OCI-LY7 (cell line): ENCODE results near the gene RAB3C. TPM values are rescaled to one million over a fixed set of nuclear protein-coding genes. Genes with fewer than 3 reads are reported as not detected.

ENCODE experiments used
- BruUV-seq: library from RNA; stranded (reverse); fragments of 400-500 nt; replicated peaks from 2 replicates; lab custom pipeline; 2021; lab: Mats Ljungman, UMichigan
- CTCF ChIA-PET: fragments of 300-600 bp; sonication (Branson Sonifier 250); formaldehyde crosslinking; loops from one replicate; lab custom pipeline; 2022; ENCODE audit warnings: antibody characterized with exemption; ENCODE audit not compliant: unreplicated experiment; lab: Charles Lee
- POLR2A ChIA-PET: fragments of 300-600 bp; sonication (Branson Sonifier 250); formaldehyde crosslinking; loops from one replicate; lab custom pipeline; 2022; ENCODE audit warnings: antibody characterized with exemption; lab: Charles Lee
- DNase-seq: peaks from one replicate; pipeline ENCODE4 v3.0.0-alpha.2; 2015; ENCODE audit warnings: low spot score
- H2AFZ ChIP-seq: fragments of 200-600 bp; sonication (generic), shearing (Covaris generic); 2 replicates; pipeline ENCODE4 v1.6.1; 2014; ENCODE audit warnings: mild to moderate bottlenecking, antibody characterized with exemption, low read length, moderate library complexity
- H3K27ac ChIP-seq: fragments of 200-600 bp; sonication (generic); 2 replicates; pipeline ENCODE4 v1.5.1; 2014; ENCODE audit warnings: mixed run types, low read depth, mild to moderate bottlenecking, moderate library complexity, low read length, inconsistent platforms; ENCODE audit not compliant: poor library complexity, severe bottlenecking
- H3K36me3 ChIP-seq: fragments of 200-600 bp; sonication (generic); 2 replicates; pipeline ENCODE4 v1.6.1; 2014; ENCODE audit warnings: mild to moderate bottlenecking, antibody characterized with exemption, low read length, moderate library complexity, mixed read lengths; ENCODE audit not compliant: insufficient read depth
- H3K4me1 ChIP-seq: fragments of 200-600 bp; sonication (generic); 2 replicates; pipeline ENCODE4 v1.5.1; 2014; ENCODE audit warnings: mild to moderate bottlenecking, low read length; ENCODE audit not compliant: insufficient read depth, poor library complexity, severe bottlenecking
- H3K4me2 ChIP-seq: fragments of 200-600 bp; sonication (generic); 2 replicates; pipeline ENCODE4 v1.6.1; 2014; ENCODE audit warnings: mild to moderate bottlenecking, low read length
- H3K4me3 ChIP-seq: fragments of 200-600 bp; sonication (generic); 2 replicates; pipeline ENCODE4 v1.5.1; 2014; ENCODE audit warnings: mild to moderate bottlenecking, low read depth, low read length; ENCODE audit not compliant: poor library complexity, severe bottlenecking
- H3K79me2 ChIP-seq: fragments of 200-600 bp; sonication (generic); 2 replicates; pipeline ENCODE4 v1.6.1; 2016; ENCODE audit warnings: low read depth, mild to moderate bottlenecking, low read length, moderate library complexity, mixed read lengths; ENCODE audit not compliant: insufficient read depth
- H3K9me2 ChIP-seq: fragments of 200-600 bp; sonication (generic); 2 replicates; pipeline ENCODE4 v1.6.1; 2016; ENCODE audit warnings: mild to moderate bottlenecking, low read length, mixed read lengths; ENCODE audit not compliant: insufficient read depth
- H3K9me3 ChIP-seq: fragments of 200-600 bp; sonication (generic); 2 replicates; pipeline ENCODE4 v1.6.1; 2014; ENCODE audit warnings: mild to moderate bottlenecking, mixed run types, low read length, mixed read lengths
- H4K20me1 ChIP-seq: fragments of 200-600 bp; sonication (generic); 2 replicates; pipeline ENCODE4 v1.6.1; 2014; ENCODE audit warnings: mild to moderate bottlenecking, antibody characterized with exemption, low read length, moderate library complexity, mixed read lengths; ENCODE audit not compliant: insufficient read depth
- EZH2phosphoT487 ChIP-seq: fragments of 200-600 bp; sonication (generic); IDR thresholded peaks from 2 replicates; pipeline ENCODE4 v1.6.1; 2018; ENCODE audit warnings: low read depth, borderline replicate concordance, mild to moderate bottlenecking, mixed run types, antibody characterized with exemption, low read length, moderate library complexity, mixed read lengths
- intact Hi-C: fragments of 100-400 bp; cut with micrococcal nuclease; formaldehyde crosslinking; loops from one replicate; pipeline ENCODE4 v1.10.0; 2022; ENCODE audit not compliant: unreplicated experiment
- total RNA-seq, 2 experiments: library from RNA; depleted of rRNA in 1 of 2; stranded (reverse); fragments of >200 nt in 1 of 2; shearing (Covaris generic) in 1 of 2; gene quantifications; 2 replicates each; pipeline ENCODE4 v1.2.3, GENCODE V29; 2014 to 2022
- TF ChIP-seq, protein P1 (sequence below): fragments of 200-600 bp; sonication (generic); conservative IDR thresholded peaks from 2 replicates; pipeline ENCODE4 v1.5.1; 2014; ENCODE audit warnings: mild to moderate bottlenecking, antibody characterized with exemption, low read length, moderate library complexity, mixed read lengths

The RAB3C gene
- total RNA-seq, 2 experiments from 2014 or later = not detected

DNA sequence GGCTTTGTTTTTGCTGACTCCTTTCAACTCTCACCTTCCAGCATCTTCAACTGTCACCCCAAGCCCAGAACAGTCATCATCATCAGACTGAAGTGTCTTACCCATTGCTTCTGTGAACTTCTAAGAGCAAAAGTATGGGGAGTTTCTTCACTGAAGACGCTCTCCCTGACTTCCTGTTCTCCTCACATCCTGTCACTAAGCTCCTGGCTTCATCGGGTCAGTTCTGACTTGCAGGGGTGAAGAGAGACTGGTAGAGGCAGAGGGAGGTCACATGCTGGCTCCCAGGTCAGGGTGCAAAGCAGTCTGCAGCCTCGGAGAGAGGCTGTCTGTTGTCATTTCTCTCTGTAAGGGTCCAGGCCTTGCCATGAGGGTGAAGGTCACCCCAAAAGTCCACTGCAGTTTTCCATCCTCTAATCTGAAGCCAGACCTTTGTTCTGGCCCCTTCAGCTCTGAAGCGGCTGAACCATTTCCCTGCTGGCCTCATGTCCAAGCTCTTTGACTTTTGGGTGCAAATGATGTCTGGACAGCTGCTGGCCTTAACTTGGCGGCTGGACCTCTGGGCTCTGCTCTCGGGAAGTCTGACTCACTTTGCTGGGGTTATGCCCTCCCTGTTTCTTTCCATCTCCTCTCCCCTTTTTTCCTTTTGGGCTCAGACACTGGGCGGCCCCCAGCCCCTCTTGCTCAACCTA lies 305.0 kb downstream of the RAB3C start:
- TF ChIP-seq, protein P1, sequence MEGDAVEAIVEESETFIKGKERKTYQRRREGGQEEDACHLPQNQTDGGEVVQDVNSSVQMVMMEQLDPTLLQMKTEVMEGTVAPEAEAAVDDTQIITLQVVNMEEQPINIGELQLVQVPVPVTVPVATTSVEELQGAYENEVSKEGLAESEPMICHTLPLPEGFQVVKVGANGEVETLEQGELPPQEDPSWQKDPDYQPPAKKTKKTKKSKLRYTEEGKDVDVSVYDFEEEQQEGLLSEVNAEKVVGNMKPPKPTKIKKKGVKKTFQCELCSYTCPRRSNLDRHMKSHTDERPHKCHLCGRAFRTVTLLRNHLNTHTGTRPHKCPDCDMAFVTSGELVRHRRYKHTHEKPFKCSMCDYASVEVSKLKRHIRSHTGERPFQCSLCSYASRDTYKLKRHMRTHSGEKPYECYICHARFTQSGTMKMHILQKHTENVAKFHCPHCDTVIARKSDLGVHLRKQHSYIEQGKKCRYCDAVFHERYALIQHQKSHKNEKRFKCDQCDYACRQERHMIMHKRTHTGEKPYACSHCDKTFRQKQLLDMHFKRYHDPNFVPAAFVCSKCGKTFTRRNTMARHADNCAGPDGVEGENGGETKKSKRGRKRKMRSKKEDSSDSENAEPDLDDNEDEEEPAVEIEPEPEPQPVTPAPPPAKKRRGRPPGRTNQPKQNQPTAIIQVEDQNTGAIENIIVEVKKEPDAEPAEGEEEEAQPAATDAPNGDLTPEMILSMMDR = no peak
- no peak for TF ChIP-seq EZH2phosphoT487
- H3K9me2 ChIP-seq = no peaks in the 10 kb centered on the region
- no peaks in the 10 kb centered on the region for H3K79me2 ChIP-seq
- intact Hi-C loops = loop anchor here (5.0 kb wide), 1 partner anchor 119 kb away; no protein-coding TSS in a partner anchor
- H3K4me1 ChIP-seq = no peaks in the 10 kb centered on the region
- H3K9me3 ChIP-seq = peaks cover 5% of the 10 kb centered on the region; the same call in 1 of the 2 replicates
- no peak overlapping the region for H3K4me3 ChIP-seq
- no peaks in the 10 kb centered on the region for H3K36me3 ChIP-seq
- H3K27ac ChIP-seq = no peak overlapping the region
- H4K20me1 ChIP-seq = no peaks in the 10 kb centered on the region
- ChIA-PET CTCF (no interaction called here), POLR2A (no interaction called here)
- no peak for DNase-seq
- H2AFZ ChIP-seq = no peak overlapping the region; the same call in 1 of the 2 replicates
- H3K4me2 ChIP-seq = no peak overlapping the region
- no TSS peak for BruUV-seq

- no peak for DNase-seq
- POLR2A ChIA-PET = no interaction called here
- no TSS peak for BruUV-seq
These were observed 307.4 kb downstream of the RAB3C start for GRCh38 chr5:58890265-58890664.

More at GRCh38 chr5:58890265-58890664, 307.4 kb downstream of the RAB3C start:
- no peak overlapping the region for H3K4me3 ChIP-seq
- H2AFZ ChIP-seq = no peak overlapping the region
- TF ChIP-seq EZH2phosphoT487 = no peak
- TF ChIP-seq, protein P1 = no peak
- no peaks in the 10 kb centered on the region for H3K9me3 ChIP-seq
- CTCF ChIA-PET = interaction anchor here (0.5 kb wide), 1 partner anchor 895 kb away, joined by 3 read pairs; no protein-coding TSS in a partner anchor
- intact Hi-C loops = loop anchor here (5.0 kb wide), 2 partner anchors 282 to 297 kb away; no protein-coding TSS in a partner anchor
- no peaks in the 10 kb centered on the region for H3K79me2 ChIP-seq
- H4K20me1 ChIP-seq = no peaks in the 10 kb centered on the region
- H3K4me2 ChIP-seq = no peak overlapping the region
- no peaks in the 10 kb centered on the region for H3K36me3 ChIP-seq
- H3K9me2 ChIP-seq = no peaks in the 10 kb centered on the region
- H3K27ac ChIP-seq = no peak overlapping the region
- no peaks in the 10 kb centered on the region for H3K4me1 ChIP-seq
